CD14-positive monocyte (primary cell): Measurements from ENCODE around the gene FRG2. TPM values are rescaled to one million over a fixed set of nuclear protein-coding genes. Genes with fewer than 3 reads are reported as not detected.

Experiments
- DNase-seq, 3 donors: peaks; one replicate each; pipeline ENCODE4 v3.0.0-alpha.2; 2011 to 2022
- H2AFZ ChIP-seq: 2 replicates; pipeline ENCODE4 v1.6.0; 2012; ENCODE audit warnings: mild to moderate bottlenecking, low read depth, low read length, inconsistent platforms; ENCODE audit not compliant: insufficient read depth, poor library complexity, severe bottlenecking
- H3K27ac ChIP-seq, 2 donors: 1 replicate in 1 of 2; 2 replicates in 1 of 2; pipeline ENCODE4 v1.5.1; 2012 to 2013; ENCODE audit warnings: low read length in 2 of 2, control low read depth in 1 of 2, inconsistent platforms in 1 of 2, low read depth in 1 of 2, mild to moderate bottlenecking in 1 of 2
- H3K27me3 ChIP-seq, 2 donors: one replicate each; pipeline versions ENCODE4 v1.6.0 to v1.6.1; 2011 to 2013; ENCODE audit warnings: low read length in 2 of 2; ENCODE audit not compliant: control insufficient read depth in 2 of 2, insufficient read depth in 2 of 2
- H3K36me3 ChIP-seq, 2 donors: replicated peaks in 1 of 2; 1 replicate in 1 of 2; 2 replicates in 1 of 2; pipeline versions ENCODE4 v1.5.1 to v1.6.1; 2012 to 2013; ENCODE audit warnings: low read length in 2 of 2, control low read depth in 1 of 2, inconsistent platforms in 1 of 2, mild to moderate bottlenecking in 1 of 2; ENCODE audit not compliant: insufficient read depth in 2 of 2, control insufficient read depth in 1 of 2
- H3K4me1 ChIP-seq, 2 donors: 1 replicate in 1 of 2; 2 replicates in 1 of 2; pipeline versions ENCODE4 v1.5.1 to v1.6.1; 2012 to 2013; ENCODE audit warnings: low read length in 2 of 2, control low read depth in 1 of 2, inconsistent platforms in 1 of 2, mild to moderate bottlenecking in 1 of 2, moderate library complexity in 1 of 2; ENCODE audit not compliant: insufficient read depth in 2 of 2, control insufficient read depth in 1 of 2
- H3K4me2 ChIP-seq: replicated peaks from 2 replicates; pipeline ENCODE3; 2012; ENCODE audit warnings: low read length, moderate library complexity, mild to moderate bottlenecking; ENCODE audit not compliant: poor library complexity, severe bottlenecking; ENCODE audit errors: extremely low read depth
- H3K4me3 ChIP-seq, 3 experiments: fragments of 200-600 bp in 1 of 3; sonication (generic) in 1 of 3; replicated peaks in 1 of 3; 1 replicate in 2 of 3; 2 replicates in 1 of 3; pipeline ENCODE4 v1.5.1; 2011 to 2013; ENCODE audit warnings: low read length in 3 of 3, mild to moderate bottlenecking in 3 of 3, control low read depth in 2 of 3, low read depth in 2 of 3, inconsistent platforms in 1 of 3, moderate library complexity in 1 of 3
- H3K79me2 ChIP-seq: 2 replicates; pipeline ENCODE4 v1.6.0; 2012; ENCODE audit warnings: mild to moderate bottlenecking, control low read depth, inconsistent platforms, low read length, moderate library complexity; ENCODE audit not compliant: insufficient read depth
- H3K9ac ChIP-seq: 2 replicates; pipeline ENCODE4 v1.6.0; 2017; ENCODE audit warnings: low read length, mild to moderate bottlenecking; ENCODE audit not compliant: insufficient read depth, poor library complexity, severe bottlenecking
- H3K9me3 ChIP-seq, 2 donors: replicated peaks in 1 of 2; 1 replicate in 1 of 2; 2 replicates in 1 of 2; pipeline versions ENCODE4 v1.5.1 to v1.6.1; 2012 to 2013; ENCODE audit warnings: low read length in 2 of 2, control low read depth in 1 of 2; ENCODE audit not compliant: control insufficient read depth in 1 of 2, insufficient read depth in 1 of 2
- H4K20me1 ChIP-seq: 2 replicates; pipeline ENCODE4 v1.6.0; 2012; ENCODE audit warnings: mild to moderate bottlenecking, low read length, control low read depth, moderate library complexity; ENCODE audit not compliant: insufficient read depth
- H3K27ac Mint-ChIP-seq, 7 donors: one replicate each; pipeline ENCODE4 v1.8.0; 2020; ENCODE audit warnings: mild to moderate bottlenecking in 7 of 7, mixed read lengths in 7 of 7, moderate library complexity in 6 of 7, inconsistent platforms in 2 of 7
- H3K27me3 Mint-ChIP-seq, 3 donors: one replicate each; pipeline ENCODE4 v1.8.0; 2021 to 2022; ENCODE audit warnings: low read depth in 3 of 3, mild to moderate bottlenecking in 3 of 3, mixed read lengths in 3 of 3, moderate library complexity in 3 of 3, inconsistent platforms in 1 of 3
- H3K36me3 Mint-ChIP-seq, 2 donors: one replicate each; pipeline ENCODE4 v1.8.0; 2020; ENCODE audit warnings: mixed read lengths in 2 of 2, inconsistent platforms in 1 of 2, mild to moderate bottlenecking in 1 of 2
- H3K4me1 Mint-ChIP-seq: one replicate; pipeline ENCODE4 v1.8.0; 2020; ENCODE audit warnings: mild to moderate bottlenecking, mixed read lengths
- H3K4me3 Mint-ChIP-seq, 2 donors: one replicate each; pipeline ENCODE4 v1.8.0; 2020; ENCODE audit warnings: mild to moderate bottlenecking in 2 of 2, mixed read lengths in 2 of 2, moderate library complexity in 1 of 2
- H3K9me3 Mint-ChIP-seq, 7 donors: one replicate each; pipeline ENCODE4 v1.8.0; 2020 to 2022; ENCODE audit warnings: mixed read lengths in 7 of 7, mild to moderate bottlenecking in 6 of 7, moderate library complexity in 6 of 7, inconsistent platforms in 2 of 7
- WGBS: methylation state at CpG from one replicate; pipeline ENCODE4 v1.1.5; 2013; ENCODE audit warnings: missing lambda C conversion rate; ENCODE audit not compliant: insufficient coverage; 5-methylcytosine and 5-hydroxymethylcytosine counted together
- intact Hi-C, 2 donors: fragments of 100-400 bp; cut with micrococcal nuclease; formaldehyde crosslinking; loops; one replicate each; pipeline versions ENCODE4 v1.15.0 to v1.15.1; 2023
- polyA plus RNA-seq, 3 donors: library from polyadenylated mRNA; depleted of rRNA in 1 of 3; unstranded in 2 of 3; stranded (reverse) in 1 of 3; fragments of 300-500 nt in 2 of 3; fragments of >200 nt in 1 of 3; fragmentation: Illumina TruSeq in 2 of 3; gene quantifications; 1 replicate in 2 of 3; 2 replicates in 1 of 3; pipeline ENCODE4 v1.2.3, GENCODE V29; 2012 to 2021
- TF ChIP-seq, protein P1 (sequence below): fragments of 200-600 bp; IDR thresholded peaks from one replicate; pipeline ENCODE4 v1.8.0; 2022; ENCODE audit warnings: antibody characterized with exemption, mild to moderate bottlenecking

FRG2 gene
- polyA plus RNA-seq, 3 donors, result not detected

DNA sequence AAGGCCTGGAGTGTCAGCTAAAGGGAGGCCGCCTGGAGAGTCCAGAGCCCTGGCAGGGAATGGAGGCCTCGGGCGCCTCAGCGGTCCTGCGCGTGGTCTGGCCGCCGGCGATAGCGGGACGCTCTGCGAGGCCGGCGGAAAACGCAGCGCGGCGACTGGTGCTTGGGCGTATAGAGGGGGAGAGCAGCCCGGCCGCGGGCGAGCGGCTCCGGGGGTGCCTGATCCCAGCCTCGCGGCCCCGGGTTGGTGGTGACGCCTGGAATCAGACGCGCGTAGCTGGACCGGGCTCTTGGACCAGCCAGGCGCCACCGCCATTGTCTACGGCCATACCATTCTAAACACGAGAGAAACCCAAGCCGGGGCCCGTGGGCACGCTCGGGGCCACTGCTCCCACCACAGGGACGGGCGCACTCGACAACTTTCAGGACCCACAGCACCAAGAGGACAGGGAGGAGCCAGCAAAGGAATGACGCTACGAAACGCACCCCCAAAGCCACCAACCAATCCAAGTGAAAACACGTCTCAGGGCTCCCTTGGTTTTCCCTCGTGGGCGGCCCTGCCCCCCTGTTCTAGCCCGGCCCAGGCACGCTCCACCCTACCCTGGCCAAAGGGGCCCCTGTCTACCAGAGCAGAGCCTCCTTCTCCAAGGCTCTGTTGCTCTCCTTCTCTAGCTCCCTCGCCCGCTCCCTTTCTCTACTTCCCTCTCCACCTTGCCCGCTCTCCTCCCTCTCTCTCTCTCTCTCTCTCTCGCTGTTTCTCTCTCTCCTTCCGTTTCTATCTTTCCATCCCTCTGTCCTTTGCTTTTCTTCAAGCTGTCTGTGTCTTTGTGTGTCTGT is 7.8 kb downstream of the FRG2 start:
- H3K4me1 Mint-ChIP-seq, result peaks cover 28% of the 10 kb centered on the region
- H4K20me1 ChIP-seq, result no peaks in the 10 kb centered on the region
- WGBS, result 4% methylated on average over 52 of the region's 57 CpGs
- no peak overlapping the region for H3K9ac ChIP-seq
- H3K4me3 Mint-ChIP-seq, result peak overlapping the region in 1 of 2 donors; percentile 82
- H3K36me3 Mint-ChIP-seq, result peaks cover 0 to 3% of the 10 kb centered on the region in 2 donors
- peaks cover 7 to 40% of the 10 kb centered on the region in 2 donors for H3K9me3 ChIP-seq
- H3K4me1 ChIP-seq, result no peaks in the 10 kb centered on the region
- H3K27ac Mint-ChIP-seq, result no peak overlapping the region
- no peaks in the 10 kb centered on the region for H3K79me2 ChIP-seq
- no peak for DNase-seq
- no peak overlapping the region for H2AFZ ChIP-seq
- H3K4me2 ChIP-seq, result no peak overlapping the region
- H3K9me3 Mint-ChIP-seq, result peaks cover 4 to 50% (median 39%) of the 10 kb centered on the region in 7 donors
- H3K36me3 ChIP-seq, result no peaks in the 10 kb centered on the region
- H3K27me3 Mint-ChIP-seq, result peaks cover 75 to 85% (median 76%) of the 10 kb centered on the region in 3 donors
- H3K27ac ChIP-seq, result no peak overlapping the region
- no peak overlapping the region for H3K4me3 ChIP-seq
- intact Hi-C loops, result no loop called here
- peaks cover 45 to 77% of the 10 kb centered on the region in 2 donors for H3K27me3 ChIP-seq
- TF ChIP-seq, protein P1, sequence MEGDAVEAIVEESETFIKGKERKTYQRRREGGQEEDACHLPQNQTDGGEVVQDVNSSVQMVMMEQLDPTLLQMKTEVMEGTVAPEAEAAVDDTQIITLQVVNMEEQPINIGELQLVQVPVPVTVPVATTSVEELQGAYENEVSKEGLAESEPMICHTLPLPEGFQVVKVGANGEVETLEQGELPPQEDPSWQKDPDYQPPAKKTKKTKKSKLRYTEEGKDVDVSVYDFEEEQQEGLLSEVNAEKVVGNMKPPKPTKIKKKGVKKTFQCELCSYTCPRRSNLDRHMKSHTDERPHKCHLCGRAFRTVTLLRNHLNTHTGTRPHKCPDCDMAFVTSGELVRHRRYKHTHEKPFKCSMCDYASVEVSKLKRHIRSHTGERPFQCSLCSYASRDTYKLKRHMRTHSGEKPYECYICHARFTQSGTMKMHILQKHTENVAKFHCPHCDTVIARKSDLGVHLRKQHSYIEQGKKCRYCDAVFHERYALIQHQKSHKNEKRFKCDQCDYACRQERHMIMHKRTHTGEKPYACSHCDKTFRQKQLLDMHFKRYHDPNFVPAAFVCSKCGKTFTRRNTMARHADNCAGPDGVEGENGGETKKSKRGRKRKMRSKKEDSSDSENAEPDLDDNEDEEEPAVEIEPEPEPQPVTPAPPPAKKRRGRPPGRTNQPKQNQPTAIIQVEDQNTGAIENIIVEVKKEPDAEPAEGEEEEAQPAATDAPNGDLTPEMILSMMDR, result no peak

GRCh38 chr4:190018201-190018920 is 8.7 kb downstream of the FRG2 start:
- Histone ChIP-seq H3K27ac (no peak overlapping the region), H3K9ac (no peak overlapping the region), H4K20me1 (no peaks in the 10 kb centered on the region), H3K36me3 (no peaks in the 10 kb centered on the region), H3K4me1 (no peaks in the 10 kb centered on the region), H3K79me2 (no peaks in the 10 kb centered on the region), H3K4me3 (no peak overlapping the region), H3K4me2 (no peak overlapping the region), H3K27me3 (peaks cover 44 to 81% of the 10 kb centered on the region in 2 donors), H3K9me3 (peaks cover 7 to 40% of the 10 kb centered on the region in 2 donors), H2AFZ (no peak overlapping the region)
- DNase-seq, result no peak
- 9% methylated on average over 36 of the region's 38 CpGs for WGBS
- Mint-ChIP-seq H3K9me3 (peaks cover 4 to 49% (median 40%) of the 10 kb centered on the region in 7 donors), H3K4me3 (peak overlapping the region in 1 of 2 donors; percentile 82), H3K36me3 (peaks cover 0 to 3% of the 10 kb centered on the region in 2 donors), H3K4me1 (peaks cover 26% of the 10 kb centered on the region), H3K27me3 (peaks cover 83 to 90% (median 84%) of the 10 kb centered on the region in 3 donors), H3K27ac (no peak overlapping the region)
- intact Hi-C loops, result no loop called here
- TF ChIP-seq, protein P1, result no peak
